CD14-positive monocyte (primary cell): ENCODE results near the gene COL25A1. TPM values are rescaled to one million over a fixed set of nuclear protein-coding genes. Genes with fewer than 3 reads are reported as not detected.

Experiments used
- DNase-seq, 3 donors: peaks; one replicate each; pipeline ENCODE4 v3.0.0-alpha.2; 2011 to 2022
- H2AFZ ChIP-seq: 2 replicates; pipeline ENCODE4 v1.6.0; 2012; ENCODE audit warnings: mild to moderate bottlenecking, low read depth, low read length, inconsistent platforms; ENCODE audit not compliant: insufficient read depth, poor library complexity, severe bottlenecking
- H3K27ac ChIP-seq, 2 donors: 1 replicate in 1 of 2; 2 replicates in 1 of 2; pipeline ENCODE4 v1.5.1; 2012 to 2013; ENCODE audit warnings: low read length in 2 of 2, control low read depth in 1 of 2, inconsistent platforms in 1 of 2, low read depth in 1 of 2, mild to moderate bottlenecking in 1 of 2
- H3K27me3 ChIP-seq, 2 donors: one replicate each; pipeline versions ENCODE4 v1.6.0 to v1.6.1; 2011 to 2013; ENCODE audit warnings: low read length in 2 of 2; ENCODE audit not compliant: control insufficient read depth in 2 of 2, insufficient read depth in 2 of 2
- H3K36me3 ChIP-seq, 2 donors: replicated peaks in 1 of 2; 1 replicate in 1 of 2; 2 replicates in 1 of 2; pipeline versions ENCODE4 v1.5.1 to v1.6.1; 2012 to 2013; ENCODE audit warnings: low read length in 2 of 2, control low read depth in 1 of 2, inconsistent platforms in 1 of 2, mild to moderate bottlenecking in 1 of 2; ENCODE audit not compliant: insufficient read depth in 2 of 2, control insufficient read depth in 1 of 2
- H3K4me1 ChIP-seq, 2 donors: 1 replicate in 1 of 2; 2 replicates in 1 of 2; pipeline versions ENCODE4 v1.5.1 to v1.6.1; 2012 to 2013; ENCODE audit warnings: low read length in 2 of 2, control low read depth in 1 of 2, inconsistent platforms in 1 of 2, mild to moderate bottlenecking in 1 of 2, moderate library complexity in 1 of 2; ENCODE audit not compliant: insufficient read depth in 2 of 2, control insufficient read depth in 1 of 2
- H3K4me2 ChIP-seq: replicated peaks from 2 replicates; pipeline ENCODE3; 2012; ENCODE audit warnings: low read length, moderate library complexity, mild to moderate bottlenecking; ENCODE audit not compliant: poor library complexity, severe bottlenecking; ENCODE audit errors: extremely low read depth
- H3K4me3 ChIP-seq, 3 experiments: fragments of 200-600 bp in 1 of 3; sonication (generic) in 1 of 3; replicated peaks in 1 of 3; 1 replicate in 2 of 3; 2 replicates in 1 of 3; pipeline ENCODE4 v1.5.1; 2011 to 2013; ENCODE audit warnings: low read length in 3 of 3, mild to moderate bottlenecking in 3 of 3, control low read depth in 2 of 3, low read depth in 2 of 3, inconsistent platforms in 1 of 3, moderate library complexity in 1 of 3
- H3K79me2 ChIP-seq: 2 replicates; pipeline ENCODE4 v1.6.0; 2012; ENCODE audit warnings: mild to moderate bottlenecking, control low read depth, inconsistent platforms, low read length, moderate library complexity; ENCODE audit not compliant: insufficient read depth
- H3K9ac ChIP-seq: 2 replicates; pipeline ENCODE4 v1.6.0; 2017; ENCODE audit warnings: low read length, mild to moderate bottlenecking; ENCODE audit not compliant: insufficient read depth, poor library complexity, severe bottlenecking
- H3K9me3 ChIP-seq, 2 donors: replicated peaks in 1 of 2; 1 replicate in 1 of 2; 2 replicates in 1 of 2; pipeline versions ENCODE4 v1.5.1 to v1.6.1; 2012 to 2013; ENCODE audit warnings: low read length in 2 of 2, control low read depth in 1 of 2; ENCODE audit not compliant: control insufficient read depth in 1 of 2, insufficient read depth in 1 of 2
- H4K20me1 ChIP-seq: 2 replicates; pipeline ENCODE4 v1.6.0; 2012; ENCODE audit warnings: mild to moderate bottlenecking, low read length, control low read depth, moderate library complexity; ENCODE audit not compliant: insufficient read depth
- H3K27ac Mint-ChIP-seq, 7 donors: one replicate each; pipeline ENCODE4 v1.8.0; 2020; ENCODE audit warnings: mild to moderate bottlenecking in 7 of 7, mixed read lengths in 7 of 7, moderate library complexity in 6 of 7, inconsistent platforms in 2 of 7
- H3K27me3 Mint-ChIP-seq, 3 donors: one replicate each; pipeline ENCODE4 v1.8.0; 2021 to 2022; ENCODE audit warnings: low read depth in 3 of 3, mild to moderate bottlenecking in 3 of 3, mixed read lengths in 3 of 3, moderate library complexity in 3 of 3, inconsistent platforms in 1 of 3
- H3K36me3 Mint-ChIP-seq, 2 donors: one replicate each; pipeline ENCODE4 v1.8.0; 2020; ENCODE audit warnings: mixed read lengths in 2 of 2, inconsistent platforms in 1 of 2, mild to moderate bottlenecking in 1 of 2
- H3K4me1 Mint-ChIP-seq: one replicate; pipeline ENCODE4 v1.8.0; 2020; ENCODE audit warnings: mild to moderate bottlenecking, mixed read lengths
- H3K4me3 Mint-ChIP-seq, 2 donors: one replicate each; pipeline ENCODE4 v1.8.0; 2020; ENCODE audit warnings: mild to moderate bottlenecking in 2 of 2, mixed read lengths in 2 of 2, moderate library complexity in 1 of 2
- H3K9me3 Mint-ChIP-seq, 7 donors: one replicate each; pipeline ENCODE4 v1.8.0; 2020 to 2022; ENCODE audit warnings: mixed read lengths in 7 of 7, mild to moderate bottlenecking in 6 of 7, moderate library complexity in 6 of 7, inconsistent platforms in 2 of 7
- WGBS: methylation state at CpG from one replicate; pipeline ENCODE4 v1.1.5; 2013; ENCODE audit warnings: missing lambda C conversion rate; ENCODE audit not compliant: insufficient coverage; 5-methylcytosine and 5-hydroxymethylcytosine counted together
- intact Hi-C, 2 donors: fragments of 100-400 bp; cut with micrococcal nuclease; formaldehyde crosslinking; loops; one replicate each; pipeline versions ENCODE4 v1.15.0 to v1.15.1; 2023
- polyA plus RNA-seq, 3 donors: library from polyadenylated mRNA; depleted of rRNA in 1 of 3; unstranded in 2 of 3; stranded (reverse) in 1 of 3; fragments of 300-500 nt in 2 of 3; fragments of >200 nt in 1 of 3; fragmentation: Illumina TruSeq in 2 of 3; gene quantifications; 1 replicate in 2 of 3; 2 replicates in 1 of 3; pipeline ENCODE4 v1.2.3, GENCODE V29; 2012 to 2021
- TF ChIP-seq, protein P1 (sequence below): fragments of 200-600 bp; IDR thresholded peaks from one replicate; pipeline ENCODE4 v1.8.0; 2022; ENCODE audit warnings: antibody characterized with exemption, mild to moderate bottlenecking

COL25A1 gene
- polyA plus RNA-seq, 3 donors, result not detected

DNA sequence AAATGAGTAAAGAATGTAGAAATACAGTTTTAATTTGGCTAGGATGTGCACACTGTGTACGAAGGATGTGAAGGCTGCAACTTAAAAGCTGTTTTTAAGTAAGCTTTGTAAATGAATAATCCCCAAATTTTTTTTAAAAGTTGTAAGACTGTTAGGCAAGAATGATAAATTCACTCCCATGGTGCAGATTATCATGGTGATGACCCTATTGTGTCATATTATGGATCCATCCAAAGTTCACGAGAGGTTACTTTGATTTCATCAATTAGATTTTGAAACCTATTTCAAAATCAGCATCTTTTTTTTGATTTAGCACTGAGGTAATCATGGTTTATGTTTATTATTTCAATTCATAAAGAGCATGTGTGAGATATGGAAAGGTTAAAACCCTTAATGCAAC, 476.7 kb downstream of the COL25A1 start:
- no peak overlapping the region for H3K4me3 Mint-ChIP-seq
- intact Hi-C loops, result no loop called here
- no peaks in the 10 kb centered on the region for H3K9me3 Mint-ChIP-seq
- no peak overlapping the region for H3K9ac ChIP-seq
- H3K4me2 ChIP-seq, result no peak overlapping the region
- H3K27me3 Mint-ChIP-seq, result peaks cover 2 to 7% (median 5%) of the 10 kb centered on the region in 3 donors
- H3K36me3 Mint-ChIP-seq, result no peaks in the 10 kb centered on the region
- 100% methylated on average over 1 of the region's 2 CpGs for WGBS
- no peak overlapping the region for H3K27ac Mint-ChIP-seq
- H3K79me2 ChIP-seq, result no peaks in the 10 kb centered on the region
- peaks cover 0 to 5% of the 10 kb centered on the region in 2 donors for H3K27me3 ChIP-seq
- no peak overlapping the region for H3K4me3 ChIP-seq
- H3K36me3 ChIP-seq, result no peaks in the 10 kb centered on the region
- no peak for DNase-seq
- no peaks in the 10 kb centered on the region for H3K4me1 Mint-ChIP-seq
- no peaks in the 10 kb centered on the region for H3K9me3 ChIP-seq
- H3K27ac ChIP-seq, result no peak overlapping the region
- H4K20me1 ChIP-seq, result no peaks in the 10 kb centered on the region
- H2AFZ ChIP-seq, result no peak overlapping the region
- no peaks in the 10 kb centered on the region for H3K4me1 ChIP-seq
- TF ChIP-seq, protein P1, sequence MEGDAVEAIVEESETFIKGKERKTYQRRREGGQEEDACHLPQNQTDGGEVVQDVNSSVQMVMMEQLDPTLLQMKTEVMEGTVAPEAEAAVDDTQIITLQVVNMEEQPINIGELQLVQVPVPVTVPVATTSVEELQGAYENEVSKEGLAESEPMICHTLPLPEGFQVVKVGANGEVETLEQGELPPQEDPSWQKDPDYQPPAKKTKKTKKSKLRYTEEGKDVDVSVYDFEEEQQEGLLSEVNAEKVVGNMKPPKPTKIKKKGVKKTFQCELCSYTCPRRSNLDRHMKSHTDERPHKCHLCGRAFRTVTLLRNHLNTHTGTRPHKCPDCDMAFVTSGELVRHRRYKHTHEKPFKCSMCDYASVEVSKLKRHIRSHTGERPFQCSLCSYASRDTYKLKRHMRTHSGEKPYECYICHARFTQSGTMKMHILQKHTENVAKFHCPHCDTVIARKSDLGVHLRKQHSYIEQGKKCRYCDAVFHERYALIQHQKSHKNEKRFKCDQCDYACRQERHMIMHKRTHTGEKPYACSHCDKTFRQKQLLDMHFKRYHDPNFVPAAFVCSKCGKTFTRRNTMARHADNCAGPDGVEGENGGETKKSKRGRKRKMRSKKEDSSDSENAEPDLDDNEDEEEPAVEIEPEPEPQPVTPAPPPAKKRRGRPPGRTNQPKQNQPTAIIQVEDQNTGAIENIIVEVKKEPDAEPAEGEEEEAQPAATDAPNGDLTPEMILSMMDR, result no peak

DNA sequence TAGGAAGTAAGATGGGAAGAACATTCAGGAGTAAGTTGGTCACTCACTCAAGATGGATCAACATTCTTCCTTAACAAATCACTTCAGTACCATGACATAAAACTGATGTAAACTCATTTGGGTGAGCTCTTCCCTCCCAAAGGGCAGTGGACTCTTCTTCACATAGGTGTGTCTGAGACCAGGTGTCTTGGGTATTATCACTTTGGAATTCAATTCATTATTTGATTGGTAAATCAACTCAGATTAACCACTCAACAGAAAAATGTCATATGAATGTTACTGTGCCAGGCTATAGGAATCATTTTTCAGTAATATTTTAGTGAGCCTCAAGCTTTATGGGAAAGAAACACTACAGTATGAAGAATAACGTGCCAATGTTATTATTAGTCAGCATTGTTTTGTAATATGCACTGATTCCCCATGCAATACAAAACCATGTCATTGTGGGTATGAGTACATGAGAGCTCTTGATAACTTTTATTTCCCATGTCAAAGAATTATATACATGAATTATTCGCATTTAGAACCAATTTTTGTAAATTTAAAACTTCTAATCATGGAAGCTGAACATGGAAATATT, 481.0 kb downstream of the COL25A1 start:
- Histone ChIP-seq H3K79me2 (no peaks in the 10 kb centered on the region), H4K20me1 (no peaks in the 10 kb centered on the region), H3K36me3 (no peaks in the 10 kb centered on the region), H3K4me1 (no peaks in the 10 kb centered on the region), H3K27ac (no peak overlapping the region), H3K9me3 (no peaks in the 10 kb centered on the region), H3K9ac (no peak overlapping the region), H2AFZ (no peak overlapping the region), H3K4me2 (no peak overlapping the region), H3K27me3 (peaks cover 0 to under 1% of the 10 kb centered on the region in 2 donors), H3K4me3 (no peak overlapping the region)
- DNase-seq, result no peak
- WGBS, result no CpG with 5 or more reads among the region's 2 CpGs
- TF ChIP-seq, protein P1, result no peak
- Mint-ChIP-seq H3K36me3 (no peaks in the 10 kb centered on the region), H3K27ac (no peak overlapping the region), H3K4me3 (no peak overlapping the region), H3K9me3 (no peaks in the 10 kb centered on the region), H3K27me3 (peaks cover 0 to 7% (median 4%) of the 10 kb centered on the region in 3 donors), H3K4me1 (no peaks in the 10 kb centered on the region)
- intact Hi-C loops, result no loop called here
